Activated CD4-positive, alpha-beta T cell treated with anti-CD3 and anti-CD28 coated beads, Interleukin-2, amount 10 ng/mL, durations not matched to agents 7 days and 5 days (primary cell): ENCODE data around the gene NBAS. TPM values are rescaled to one million over a fixed set of nuclear protein-coding genes. Genes with fewer than 3 reads are reported as not detected.
"Not testable (repeated sequence)": the region's sequence is repeated elsewhere in the genome, so short reads cannot be mapped to it uniquely, and the experiment has no call there.

Experiments
- CTCF ChIA-PET: fragments of 350-600 bp; sonication (Branson Sonifier 250); formaldehyde crosslinking; loops from one replicate; lab custom pipeline; 2021; ENCODE audit warnings: antibody characterized with exemption; lab: Charles Lee
- POLR2A ChIA-PET: fragments of 350-600 bp; sonication (Branson Sonifier 250); formaldehyde crosslinking; loops from one replicate; lab custom pipeline; 2021; ENCODE audit warnings: antibody characterized with exemption; lab: Charles Lee
- DNase-seq: peaks from one replicate; pipeline ENCODE4 v3.0.0-alpha.2; 2020
- H3K27ac Mint-ChIP-seq: one replicate; pipeline ENCODE4 v1.8.0; 2021; ENCODE audit warnings: mild to moderate bottlenecking, moderate library complexity, mixed read lengths
- H3K27me3 Mint-ChIP-seq: one replicate; pipeline ENCODE4 v1.8.0; 2021; ENCODE audit warnings: mixed read lengths
- H3K36me3 Mint-ChIP-seq: one replicate; pipeline ENCODE4 v1.8.0; 2021; ENCODE audit warnings: low read depth, mixed read lengths
- H3K4me1 Mint-ChIP-seq: one replicate; pipeline ENCODE4 v1.8.0; 2021; ENCODE audit warnings: mixed read lengths
- H3K4me3 Mint-ChIP-seq: one replicate; pipeline ENCODE4 v1.8.0; 2021; ENCODE audit warnings: mild to moderate bottlenecking, moderate library complexity, mixed read lengths
- H3K9me3 Mint-ChIP-seq: one replicate; pipeline ENCODE4 v1.8.0; 2021; ENCODE audit warnings: mixed read lengths
- total RNA-seq, 2 experiments: library from RNA; stranded (reverse); gene quantifications; one replicate each; pipeline ENCODE4 v1.2.3, GENCODE V29; 2021

The NBAS gene
- total RNA-seq, 2 experiments from 2014 or later, result 33.0 to 36.5 TPM

DNA sequence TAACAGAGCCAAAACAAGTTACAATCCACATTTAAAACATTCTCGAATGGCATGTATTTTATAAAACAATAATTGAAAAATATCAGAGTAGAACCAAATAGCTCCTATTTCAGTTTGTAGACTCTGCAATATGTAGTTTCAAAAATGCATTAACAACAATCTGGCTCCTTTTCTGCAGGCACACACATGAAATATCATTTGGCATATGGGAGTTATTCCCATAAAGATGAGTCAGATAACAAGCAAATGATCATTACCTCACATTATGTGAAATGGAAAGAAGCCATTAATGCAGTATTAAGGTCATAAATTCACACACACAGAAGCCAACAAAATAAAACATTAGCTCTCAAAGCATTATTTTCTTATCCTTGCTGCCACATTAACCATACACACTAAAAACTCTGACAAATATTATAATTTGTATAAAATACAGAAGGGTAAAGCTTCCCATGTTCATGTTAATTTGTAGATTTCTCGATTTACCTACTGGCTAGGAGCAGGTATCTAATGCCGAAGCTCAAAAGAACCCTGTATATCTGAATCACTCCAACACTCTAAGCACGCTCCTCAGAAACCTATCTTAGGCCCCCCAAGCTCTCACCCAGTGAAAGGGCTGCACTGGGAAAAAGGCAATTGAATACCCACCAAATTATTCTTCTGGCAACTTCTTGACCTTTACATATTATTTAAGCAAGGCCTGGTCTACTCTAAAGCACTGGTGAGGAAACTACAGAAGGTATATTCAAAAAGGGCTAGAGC, 13.8 kb downstream of the NBAS start:
- Mint-ChIP-seq H3K27me3 (no peaks in the 10 kb centered on the region), H3K4me3 (no peak overlapping the region), H3K9me3 (no peaks in the 10 kb centered on the region), H3K4me1 (no peaks in the 10 kb centered on the region), H3K36me3 (peaks cover 7% of the 10 kb centered on the region), H3K27ac (no peak overlapping the region)
- ChIA-PET CTCF (interaction anchor here (0.6 kb wide), 1 partner anchor 108 kb away, joined by 3 read pairs; no protein-coding TSS in a partner anchor), POLR2A (no interaction called here)
- no peak for DNase-seq

GRCh38 chr2:15546297-15547098, 14.6 kb downstream of the NBAS start:
- Mint-ChIP-seq H3K36me3 (peaks cover 5% of the 10 kb centered on the region), H3K9me3 (no peaks in the 10 kb centered on the region), H3K27me3 (no peaks in the 10 kb centered on the region), H3K4me3 (no peak overlapping the region), H3K27ac (no peak overlapping the region), H3K4me1 (no peaks in the 10 kb centered on the region)
- ChIA-PET CTCF (interaction anchor here (0.6 kb wide), 1 partner anchor 107 kb away, joined by 3 read pairs; no protein-coding TSS in a partner anchor), POLR2A (no interaction called here)
- DNase-seq, result no peak

DNA sequence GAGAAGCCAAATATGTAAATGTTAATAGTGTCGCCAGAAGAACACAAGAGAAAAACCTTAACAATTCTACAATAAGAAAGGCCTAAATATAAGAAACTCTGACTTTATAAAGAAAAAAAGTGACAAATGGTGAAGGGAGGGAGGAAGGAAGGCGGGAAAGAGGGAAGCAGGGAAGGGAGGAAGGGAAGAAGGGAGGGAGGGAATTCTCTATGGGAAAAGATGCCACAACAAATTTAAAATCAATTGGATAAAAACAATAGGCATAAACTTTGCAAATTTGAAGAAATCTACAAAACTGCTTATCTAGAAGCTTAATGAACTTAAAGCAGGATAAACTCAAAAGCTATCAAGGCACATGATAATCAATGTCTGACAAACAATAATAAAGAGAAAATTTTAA, 16.9 kb downstream of the NBAS start:
- no peaks in the 10 kb centered on the region for H3K27me3 Mint-ChIP-seq
- H3K9me3 Mint-ChIP-seq, result no peaks in the 10 kb centered on the region
- no peak overlapping the region for H3K27ac Mint-ChIP-seq
- no peak overlapping the region for H3K4me3 Mint-ChIP-seq
- CTCF ChIA-PET, result no interaction called here
- no peak for DNase-seq
- POLR2A ChIA-PET, result no interaction called here
- H3K36me3 Mint-ChIP-seq, result peaks cover 7% of the 10 kb centered on the region
- H3K4me1 Mint-ChIP-seq, result peaks cover 2% of the 10 kb centered on the region

GRCh38 chr2:15543541-15543940, 17.6 kb downstream of the NBAS start:
- CTCF ChIA-PET, result no interaction called here
- H3K36me3 Mint-ChIP-seq, result peaks cover 4% of the 10 kb centered on the region
- POLR2A ChIA-PET, result no interaction called here
- H3K27me3 Mint-ChIP-seq, result no peaks in the 10 kb centered on the region
- no peak overlapping the region for H3K27ac Mint-ChIP-seq
- H3K4me3 Mint-ChIP-seq, result no peak overlapping the region
- H3K4me1 Mint-ChIP-seq, result peaks cover 2% of the 10 kb centered on the region
- DNase-seq, result no peak
- H3K9me3 Mint-ChIP-seq, result no peaks in the 10 kb centered on the region

DNA sequence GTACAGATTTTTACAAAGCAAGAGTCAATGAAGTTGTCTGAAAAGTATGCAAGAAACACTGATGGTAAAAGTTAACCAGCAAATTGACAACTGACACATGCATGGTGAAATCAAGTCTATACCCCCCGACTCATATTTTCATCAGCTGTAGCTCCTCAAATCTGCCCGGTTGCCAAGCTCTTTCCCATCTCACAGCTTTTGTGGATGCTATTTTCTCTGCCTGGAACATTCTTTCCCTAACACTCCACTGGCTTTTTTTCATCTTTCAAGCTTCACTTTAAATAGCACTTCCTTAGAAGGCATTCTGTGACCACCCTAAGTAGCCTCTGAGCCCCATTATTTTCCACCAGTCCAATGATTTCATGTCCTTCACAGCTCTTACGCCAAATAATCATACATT, 18.1 kb downstream of the NBAS start:
- DNase-seq, result no peak
- CTCF ChIA-PET, result no interaction called here
- H3K27ac Mint-ChIP-seq, result no peak overlapping the region
- H3K4me3 Mint-ChIP-seq, result no peak overlapping the region
- H3K9me3 Mint-ChIP-seq, result no peaks in the 10 kb centered on the region
- POLR2A ChIA-PET, result no interaction called here
- H3K4me1 Mint-ChIP-seq, result peaks cover 2% of the 10 kb centered on the region
- peaks cover 4% of the 10 kb centered on the region for H3K36me3 Mint-ChIP-seq
- H3K27me3 Mint-ChIP-seq, result no peaks in the 10 kb centered on the region

GRCh38 chr2:15542269-15542668, 18.9 kb downstream of the NBAS start:
- not testable (repeated sequence) for H3K27me3 Mint-ChIP-seq, H3K4me1 Mint-ChIP-seq, DNase-seq

DNA sequence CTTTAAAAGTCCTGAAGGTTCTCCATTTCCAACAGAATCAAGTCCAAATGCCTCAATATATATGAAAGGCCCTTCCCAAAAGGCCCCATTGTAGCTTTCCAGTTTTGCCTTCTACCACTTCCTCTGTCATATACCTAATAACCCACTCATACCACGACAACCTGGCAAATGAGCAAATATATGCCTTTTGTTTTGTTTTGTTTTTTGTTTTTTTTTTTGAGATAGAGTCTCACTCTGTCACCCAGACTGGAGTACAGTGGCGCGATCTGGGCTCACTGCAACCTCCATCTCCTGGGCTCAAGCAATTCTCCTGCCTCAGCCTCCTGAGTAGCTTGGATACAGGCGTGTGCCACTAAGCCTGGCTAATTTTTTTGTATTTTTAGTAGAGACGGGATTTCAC, 20.6 kb downstream of the NBAS start:
- H3K4me1 Mint-ChIP-seq, H3K36me3 Mint-ChIP-seq: not testable (repeated sequence)
- CTCF ChIA-PET, result interaction anchor here (0.8 kb wide), 1 partner anchor 22 kb away, joined by 6 read pairs; no protein-coding TSS in a partner anchor

More at GRCh38 chr2:15542269-15542668, 18.9 kb downstream of the NBAS start:
- H3K27ac Mint-ChIP-seq, CTCF ChIA-PET, H3K4me3 Mint-ChIP-seq, H3K36me3 Mint-ChIP-seq, POLR2A ChIA-PET, H3K9me3 Mint-ChIP-seq: not testable (repeated sequence)

DNA sequence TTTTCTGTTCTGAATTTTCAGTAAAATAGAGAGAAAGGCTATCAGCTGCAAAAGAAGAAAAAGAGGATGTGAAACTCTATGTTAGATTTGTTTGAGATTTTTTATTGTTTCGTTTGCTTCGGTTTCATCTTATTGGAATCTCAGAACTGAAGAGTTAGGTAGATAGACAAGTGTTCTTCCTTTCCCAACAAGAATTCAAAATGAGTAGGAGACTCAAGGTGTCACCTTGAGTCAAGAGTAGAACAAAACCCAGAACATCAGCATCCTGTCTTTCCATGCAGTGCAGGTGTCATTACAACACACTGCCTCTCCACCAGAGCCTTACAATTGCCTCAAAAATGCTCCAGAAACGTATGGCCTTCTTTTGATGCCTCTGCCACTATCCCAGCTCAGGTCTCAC, 21.1 kb downstream of the NBAS start:
- CTCF ChIA-PET, result no interaction called here
- POLR2A ChIA-PET, result no interaction called here
- no peaks in the 10 kb centered on the region for H3K27me3 Mint-ChIP-seq

More for the DNA sequence above, 20.6 kb downstream of the NBAS start:
- DNase-seq, H3K27me3 Mint-ChIP-seq, POLR2A ChIA-PET, H3K9me3 Mint-ChIP-seq, H3K4me3 Mint-ChIP-seq, H3K27ac Mint-ChIP-seq: not testable (repeated sequence)

GRCh38 chr2:15538792-15539191, 22.3 kb downstream of the NBAS start:
- Mint-ChIP-seq H3K4me1 (peaks cover 2% of the 10 kb centered on the region), H3K9me3 (no peaks in the 10 kb centered on the region), H3K36me3 (peaks cover 10% of the 10 kb centered on the region), H3K27ac (no peak overlapping the region), H3K4me3 (no peak overlapping the region), H3K27me3 (no peaks in the 10 kb centered on the region)
- no peak for DNase-seq
- CTCF ChIA-PET, result no interaction called here
- POLR2A ChIA-PET, result no interaction called here

More for the DNA sequence above, 21.1 kb downstream of the NBAS start:
- DNase-seq, result no peak
- Mint-ChIP-seq H3K36me3 (peaks cover 7% of the 10 kb centered on the region), H3K9me3 (no peaks in the 10 kb centered on the region), H3K27ac (no peak overlapping the region), H3K4me3 (no peak overlapping the region), H3K4me1 (peaks cover 2% of the 10 kb centered on the region)

- POLR2A ChIA-PET, result no interaction called here
- CTCF ChIA-PET, result interaction anchor here (0.7 kb wide), 1 partner anchor 51 kb away, joined by 3 read pairs; no protein-coding TSS in a partner anchor
Observed at GRCh38 chr2:15533860-15534480, 27.2 kb downstream of the NBAS start.

DNA sequence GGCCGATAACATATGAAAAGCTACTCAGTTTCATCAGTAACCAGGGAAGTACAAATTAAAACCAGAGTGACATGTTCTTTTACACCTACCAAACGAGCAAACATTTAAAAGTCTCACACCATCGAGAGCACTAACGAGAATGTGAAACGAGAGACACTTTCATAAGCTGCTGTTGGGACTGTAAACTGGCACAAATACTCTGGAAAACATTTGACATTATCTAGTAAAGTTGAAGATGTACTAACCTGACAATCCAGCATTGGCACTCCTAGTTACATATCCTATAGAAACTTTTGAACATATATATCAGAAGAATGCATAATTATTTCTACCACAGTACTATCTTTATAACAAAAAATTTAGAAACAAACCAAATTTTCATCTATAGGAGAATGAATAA, 28.1 kb downstream of the NBAS start:
- no peak overlapping the region for H3K27ac Mint-ChIP-seq
- no peak for DNase-seq
- H3K4me1 Mint-ChIP-seq, result no peaks in the 10 kb centered on the region
- H3K36me3 Mint-ChIP-seq, result peaks cover 28% of the 10 kb centered on the region
- POLR2A ChIA-PET, result no interaction called here
- no peak overlapping the region for H3K4me3 Mint-ChIP-seq
- CTCF ChIA-PET, result interaction anchor here (0.7 to 0.9 kb wide), 2 partner anchors 11 to 21 kb away, joined by 3 read pairs; no protein-coding TSS in a partner anchor
- no peaks in the 10 kb centered on the region for H3K9me3 Mint-ChIP-seq
- H3K27me3 Mint-ChIP-seq, result no peaks in the 10 kb centered on the region

More at GRCh38 chr2:15533860-15534480, 27.2 kb downstream of the NBAS start:
- H3K27ac Mint-ChIP-seq, result no peak overlapping the region
- DNase-seq, result no peak
- no peaks in the 10 kb centered on the region for H3K4me1 Mint-ChIP-seq
- H3K9me3 Mint-ChIP-seq, result no peaks in the 10 kb centered on the region
- H3K36me3 Mint-ChIP-seq, result peaks cover 27% of the 10 kb centered on the region
- no peaks in the 10 kb centered on the region for H3K27me3 Mint-ChIP-seq
- H3K4me3 Mint-ChIP-seq, result no peak overlapping the region

GRCh38 chr2:15531095-15531854, 29.9 kb downstream of the NBAS start:
- no peaks in the 10 kb centered on the region for H3K4me1 Mint-ChIP-seq
- no peaks in the 10 kb centered on the region for H3K27me3 Mint-ChIP-seq
- DNase-seq, result no peak
- H3K4me3 Mint-ChIP-seq, result no peak overlapping the region
- POLR2A ChIA-PET, result no interaction called here
- H3K27ac Mint-ChIP-seq, result no peak overlapping the region
- H3K9me3 Mint-ChIP-seq, result no peaks in the 10 kb centered on the region
- CTCF ChIA-PET, result interaction anchor here (0.6 kb wide), 1 partner anchor 47 kb away, joined by 3 read pairs; no protein-coding TSS in a partner anchor
- peaks cover 34% of the 10 kb centered on the region for H3K36me3 Mint-ChIP-seq
